Mucosa of descending colon (tissue), 3 donors: ENCODE measurements around the gene PLPP6. TPM values are rescaled to one million over a fixed set of nuclear protein-coding genes. Genes with fewer than 3 reads are reported as not detected.

Experiments used
- ATAC-seq: fragments of 200-7000 bp; cut with Tn5 transposase; one replicate; pipeline ENCODE4 v1.9.1; 2020; ENCODE audit warnings: mild to moderate bottlenecking, moderate library complexity
- DNase-seq, 3 donors: peaks; one replicate each; pipeline ENCODE4 v3.0.0-alpha.2; 2020
- H3K36me3 ChIP-seq: fragments of 200-600 bp; one replicate; pipeline ENCODE4 v1.8.0; 2021; ENCODE audit warnings: low read depth, mild to moderate bottlenecking
- H3K4me1 ChIP-seq: fragments of 200-600 bp; one replicate; pipeline ENCODE4 v1.8.0; 2021; ENCODE audit warnings: low read depth, mild to moderate bottlenecking
- H3K4me3 ChIP-seq: fragments of 200-600 bp; one replicate; pipeline ENCODE4 v1.8.0; 2021; ENCODE audit warnings: mild to moderate bottlenecking
- H3K9me3 ChIP-seq: fragments of 200-600 bp; one replicate; pipeline ENCODE4 v1.8.0; 2021; ENCODE audit warnings: mild to moderate bottlenecking
- CTCF ChIP-seq: fragments of 200-600 bp; IDR thresholded peaks from one replicate; pipeline ENCODE4 v1.8.0; 2022; ENCODE audit warnings: antibody characterized with exemption, mild to moderate bottlenecking
- intact Hi-C, 2 donors: fragments of 100-400 bp; cut with DNase I in 1 of 2; cut with micrococcal nuclease in 1 of 2; formaldehyde crosslinking; loops; one replicate each; pipeline versions ENCODE4 v1.11.0 to v1.11.1; 2022; cut with DNase I, micrococcal nuclease
- total RNA-seq, 3 donors: library from RNA; stranded (reverse); fragmentation: NEBNext Ultra II Directional in 2 of 3; extraction: Animal tissue kit (Norgen Biotek cat#: 25700) in 2 of 3; gene quantifications; one replicate each; pipeline versions ENCODE4 v1.2.1 to v1.2.4, GENCODE V29; 2021 to 2023
- donor health status: DM: no; HTN: no; CAD: no; lungs with moderate emphysema.
- donor health status: DM: no; HTN: no; CAD: no.
- donor health status: DM: no; HTN: yes; CAD: no.

PLPP6 gene
- total RNA-seq, 3 donors from 2014 or later: 9.5 to 21.5 (median 17.2) TPM

DNA sequence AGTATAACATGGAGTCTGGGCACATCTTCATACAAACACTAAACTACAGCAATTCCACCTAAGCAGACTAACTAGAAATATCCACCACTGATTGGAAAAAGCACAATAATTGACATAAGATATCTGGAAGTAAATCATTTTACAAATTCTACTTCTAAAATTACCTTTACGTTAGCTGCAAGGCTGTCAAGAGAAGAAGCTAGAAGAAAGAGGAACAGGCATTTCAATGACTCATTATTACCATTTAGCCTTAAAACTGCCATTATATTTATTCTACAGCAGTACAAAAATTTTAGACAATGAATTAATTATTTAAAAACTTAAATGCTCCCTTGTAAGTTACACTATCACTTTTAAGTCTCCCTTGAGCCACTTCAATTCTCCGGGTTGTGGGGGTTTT, 43.4 kb upstream of the PLPP6 start:
- DNase-seq: no peak
- intact Hi-C loops: no loop called here

GRCh38 chr9:4620057-4620765, 41.9 kb upstream of the PLPP6 start:
- H3K9me3 ChIP-seq: no peaks in the 10 kb centered on the region
- DNase-seq (no peak), ATAC-seq (peak; percentile 25)
- no peak for TF ChIP-seq CTCF
- intact Hi-C loops: no loop called here
- no peak overlapping the region for H3K4me3 ChIP-seq
- H3K4me1 ChIP-seq: no peaks in the 10 kb centered on the region
- no peaks in the 10 kb centered on the region for H3K36me3 ChIP-seq

More for the DNA sequence above, 43.4 kb upstream of the PLPP6 start:
- TF ChIP-seq CTCF: no peak
- no peaks in the 10 kb centered on the region for H3K4me1 ChIP-seq
- no peaks in the 10 kb centered on the region for H3K36me3 ChIP-seq
- ATAC-seq: no peak
- no peak overlapping the region for H3K4me3 ChIP-seq
- H3K9me3 ChIP-seq: no peaks in the 10 kb centered on the region

DNA sequence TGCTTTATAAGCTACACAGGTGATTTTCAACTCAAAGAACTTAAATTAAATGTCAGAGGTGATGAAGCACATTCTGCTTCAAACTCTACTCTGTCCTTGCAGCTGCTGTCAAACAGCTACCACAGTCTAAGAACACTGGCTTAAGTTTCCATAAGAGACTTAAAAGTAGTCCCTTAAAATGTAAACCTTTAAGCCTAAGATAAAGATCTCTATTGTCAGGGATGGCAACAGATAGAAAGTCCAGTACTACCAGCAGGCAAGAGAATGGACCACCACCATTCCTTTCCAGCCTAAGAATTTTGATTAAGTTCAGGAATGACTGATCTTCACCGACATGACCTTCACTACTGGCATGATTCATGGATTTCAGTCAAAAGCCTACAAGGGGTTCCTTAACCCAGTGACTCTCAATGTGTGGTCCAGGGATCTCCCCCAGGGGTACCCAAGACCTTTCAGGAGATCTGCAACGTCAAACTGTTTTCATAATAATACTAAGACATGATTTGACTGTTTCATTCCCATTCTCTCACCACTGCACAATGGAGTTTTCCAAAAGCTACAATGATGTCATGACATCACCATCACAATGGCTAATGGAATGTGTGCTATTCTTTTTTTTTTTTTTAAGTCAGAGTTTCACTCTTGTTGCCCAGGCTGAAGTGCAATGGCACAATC, 41.1 kb upstream of the PLPP6 start:
- no peaks in the 10 kb centered on the region for H3K36me3 ChIP-seq
- H3K9me3 ChIP-seq: no peaks in the 10 kb centered on the region
- no peak for ATAC-seq
- no peak for TF ChIP-seq CTCF
- intact Hi-C loops: no loop called here
- no peak for DNase-seq
- H3K4me1 ChIP-seq: no peaks in the 10 kb centered on the region
- no peak overlapping the region for H3K4me3 ChIP-seq

GRCh38 chr9:4622016-4622415, 40.1 kb upstream of the PLPP6 start:
- no peak overlapping the region for H3K4me3 ChIP-seq
- H3K36me3 ChIP-seq: no peaks in the 10 kb centered on the region
- H3K9me3 ChIP-seq: no peaks in the 10 kb centered on the region
- ATAC-seq: no peak
- intact Hi-C loops: no loop called here
- no peak for DNase-seq
- TF ChIP-seq CTCF: no peak
- no peaks in the 10 kb centered on the region for H3K4me1 ChIP-seq

- H3K9me3 ChIP-seq: no peaks in the 10 kb centered on the region
- H3K4me3 ChIP-seq: no peak overlapping the region
- TF ChIP-seq CTCF: no peak
- H3K36me3 ChIP-seq: no peaks in the 10 kb centered on the region
- intact Hi-C loops: loop anchor here in 1 of 2 donors (10.0 kb wide), 1 partner anchor 246 kb away; no protein-coding TSS in a partner anchor
- no peaks in the 10 kb centered on the region for H3K4me1 ChIP-seq
- DNase-seq (no peak), ATAC-seq (no peak)
Observed at GRCh38 chr9:4630836-4631235, 31.3 kb upstream of the PLPP6 start.
